Stimulated activated CD4-positive, alpha-beta T cell treated with anti-CD3 and anti-CD28 coated beads, Interleukin-4, amount 100 ng/mL, for 24 hours (primary cell): ENCODE data around the gene ZNF629.

Experiments used
- DNase-seq: peaks from one replicate; pipeline ENCODE4 v3.0.0-alpha.2; 2020

The ZNF629 gene

DNA sequence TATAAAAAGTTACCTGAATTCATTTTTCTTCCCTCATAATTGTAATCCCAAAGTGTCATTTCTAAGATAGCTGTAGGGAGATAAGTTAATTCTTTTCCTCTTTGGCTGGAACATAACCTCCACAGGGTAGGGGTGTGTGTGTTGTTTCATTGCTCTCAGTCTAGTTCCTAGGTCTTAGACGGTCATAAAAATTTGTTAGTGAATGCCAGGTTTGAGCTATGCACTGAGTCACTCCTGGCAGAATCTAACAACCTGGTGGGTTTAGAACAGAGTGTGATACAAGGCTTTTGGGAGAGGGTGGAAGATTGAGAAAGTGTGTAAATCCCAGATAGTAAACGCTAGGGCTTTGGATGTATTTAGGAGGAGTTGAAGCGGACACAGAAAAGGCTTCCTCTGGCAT lies 39.7 kb downstream of the ZNF629 start:
- DNase-seq, result no peak

DNA sequence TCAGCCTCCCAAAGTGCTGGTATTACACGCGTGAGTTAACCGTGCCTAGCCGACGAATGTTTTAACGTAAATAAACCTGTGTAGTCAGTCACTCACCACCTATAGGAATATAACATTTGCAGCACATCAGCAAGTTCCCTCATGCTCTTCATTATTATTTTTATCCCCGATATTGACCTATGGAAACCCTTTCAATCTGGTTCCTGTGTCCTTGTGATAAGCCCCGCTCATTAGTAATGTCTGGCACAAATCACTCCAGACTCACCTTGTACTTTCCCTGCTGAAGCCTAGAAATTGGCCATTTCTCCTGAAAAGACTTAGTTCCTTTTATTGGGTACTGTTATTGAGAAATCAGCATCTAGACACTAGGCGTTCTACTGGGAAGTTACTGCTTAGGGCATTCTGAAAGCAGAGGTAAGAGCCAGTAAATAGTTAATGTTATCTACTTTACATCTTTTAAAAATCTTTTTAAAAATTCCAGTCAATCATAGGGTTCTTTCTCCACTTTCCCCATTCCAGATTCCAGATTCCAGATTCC lies 40.3 kb downstream of the ZNF629 start:
- DNase-seq, result no peak

GRCh38 chr16:30745082-30745481 lies 41.9 kb downstream of the ZNF629 start:
- no peak for DNase-seq

DNA sequence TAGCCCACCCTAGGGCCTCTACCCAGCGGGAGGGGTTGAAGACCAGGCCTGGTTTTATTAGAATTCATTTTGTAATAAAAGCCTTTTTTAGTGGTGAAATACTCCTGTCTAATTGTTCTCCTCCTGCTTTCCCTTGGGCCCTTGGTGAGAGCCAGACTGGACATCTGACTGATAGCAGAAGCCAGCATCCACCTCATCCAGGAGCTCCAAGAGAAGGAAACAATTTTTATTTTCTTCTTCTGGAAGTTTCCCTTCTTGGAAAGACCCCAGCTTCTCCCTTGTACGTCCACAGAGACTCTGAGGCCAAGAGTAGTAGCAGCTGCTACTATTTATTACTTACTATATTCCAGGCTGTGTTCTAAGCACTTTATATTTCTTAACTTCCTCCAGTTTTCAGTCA lies 42.8 kb downstream of the ZNF629 start:
- DNase-seq, result no peak

GRCh38 chr16:30743716-30744115 lies 43.3 kb downstream of the ZNF629 start:
- DNase-seq, result no peak

- no peak for DNase-seq
Measured at GRCh38 chr16:30741461-30741914, 45.5 kb downstream of the ZNF629 start.

GRCh38 chr16:30740364-30741251 lies 46.4 kb downstream of the ZNF629 start:
- no peak for DNase-seq

DNA sequence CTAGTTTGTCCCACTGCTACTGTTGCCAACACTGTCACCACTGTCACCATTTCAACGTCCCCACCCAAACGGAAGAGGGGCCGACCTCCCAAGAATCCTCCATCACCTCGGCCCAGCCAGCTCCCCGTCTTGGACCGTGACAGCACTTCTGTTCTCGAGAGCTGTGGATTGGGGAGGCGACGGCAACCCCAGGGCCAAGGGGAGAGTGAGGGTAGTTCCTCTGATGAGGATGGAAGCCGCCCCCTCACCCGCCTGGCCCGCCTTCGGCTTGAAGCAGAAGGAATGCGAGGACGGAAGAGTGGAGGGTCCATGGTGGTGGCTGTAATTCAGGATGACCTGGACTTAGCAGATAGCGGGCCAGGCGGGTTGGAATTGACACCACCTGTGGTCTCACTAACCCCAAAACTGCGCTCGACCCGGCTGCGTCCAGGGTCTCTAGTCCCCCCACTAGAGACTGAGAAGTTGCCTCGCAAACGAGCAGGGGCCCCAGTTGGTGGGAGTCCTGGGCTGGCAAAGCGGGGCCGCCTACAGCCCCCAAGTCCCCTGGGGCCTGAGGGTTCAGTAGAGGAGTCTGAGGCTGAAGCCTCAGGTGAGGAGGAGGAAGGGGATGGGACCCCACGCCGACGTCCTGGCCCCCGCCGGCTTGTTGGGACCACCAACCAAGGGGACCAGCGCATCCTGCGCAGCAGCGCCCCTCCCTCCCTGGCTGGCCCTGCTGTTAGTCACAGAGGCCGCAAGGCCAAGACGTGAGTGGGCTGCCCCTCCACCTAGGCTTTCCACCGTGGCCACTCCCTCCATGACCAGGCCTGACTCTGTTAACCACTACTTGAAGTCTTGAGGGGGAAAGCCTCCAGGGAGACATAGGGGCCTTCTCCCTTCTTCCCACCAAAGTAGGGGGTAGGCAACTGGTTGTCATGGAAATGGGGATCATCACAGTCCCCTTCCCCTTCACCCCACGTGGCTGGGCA lies 47.7 kb downstream of the ZNF629 start:
- DNase-seq, result no peak

DNA sequence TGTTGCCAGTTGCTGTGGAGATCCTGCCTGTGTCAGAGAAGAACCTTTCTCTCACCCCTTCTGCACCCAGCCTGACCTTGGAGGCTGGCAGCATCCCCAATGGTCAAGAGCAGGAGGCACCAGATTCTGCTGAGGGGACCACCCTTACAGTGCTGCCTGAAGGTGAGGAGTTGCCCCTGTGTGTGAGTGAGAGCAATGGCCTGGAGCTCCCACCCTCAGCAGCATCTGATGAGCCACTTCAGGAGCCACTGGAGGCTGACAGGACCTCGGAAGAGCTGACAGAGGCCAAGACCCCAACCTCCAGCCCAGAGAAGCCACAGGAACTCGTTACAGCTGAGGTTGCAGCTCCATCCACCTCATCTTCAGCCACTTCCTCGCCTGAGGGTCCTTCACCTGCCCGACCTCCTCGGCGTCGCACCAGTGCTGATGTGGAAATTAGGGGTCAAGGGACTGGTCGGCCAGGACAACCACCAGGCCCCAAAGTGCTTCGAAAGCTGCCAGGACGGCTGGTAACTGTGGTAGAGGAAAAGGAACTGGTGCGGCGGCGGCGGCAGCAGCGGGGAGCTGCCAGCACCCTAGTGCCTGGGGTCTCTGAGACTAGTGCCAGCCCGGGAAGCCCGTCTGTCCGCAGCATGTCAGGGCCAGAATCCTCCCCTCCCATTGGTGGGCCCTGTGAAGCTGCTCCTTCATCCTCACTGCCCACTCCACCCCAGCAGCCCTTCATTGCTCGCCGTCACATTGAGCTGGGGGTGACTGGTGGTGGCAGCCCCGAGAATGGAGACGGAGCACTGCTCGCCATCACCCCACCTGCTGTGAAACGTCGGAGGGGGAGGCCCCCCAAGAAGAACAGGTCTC lies 49.0 kb downstream of the ZNF629 start:
- no peak for DNase-seq

- no peak for DNase-seq
Measured at GRCh38 chr16:30736995-30737793, 49.8 kb downstream of the ZNF629 start.

- no peak for DNase-seq
Measured at GRCh38 chr16:30731411-30731810, 55.6 kb downstream of the ZNF629 start.

- DNase-seq, result no peak
Measured at GRCh38 chr16:30728899-30729672, 57.9 kb downstream of the ZNF629 start.
